ENCODE data around the gene TPPP2.

DNA sequence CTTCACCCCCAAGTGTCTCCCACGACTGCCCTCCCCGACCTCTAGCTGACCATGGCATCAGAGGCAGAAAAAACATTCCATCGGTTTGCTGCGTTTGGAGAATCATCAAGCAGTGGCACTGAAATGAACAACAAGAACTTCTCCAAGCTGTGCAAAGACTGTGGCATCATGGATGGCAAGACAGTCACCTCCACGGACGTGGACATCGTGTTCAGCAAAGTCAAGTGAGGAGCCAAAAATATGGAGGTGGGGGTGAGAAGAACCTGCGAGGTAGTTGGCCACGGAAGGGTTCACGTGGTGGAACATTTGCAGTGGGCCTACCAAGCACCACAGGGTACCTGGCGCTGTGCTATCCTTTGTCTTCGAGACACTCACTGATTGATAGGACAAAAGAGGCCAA, 514 bp downstream of the TPPP2 start:
- no peak for TF ChIP-seq POLR2A (IDR thresholded peaks at IDR 0.05; ENCODE audit: low read length)
- no peak for TF ChIP-seq GATA1 (IDR thresholded peaks at IDR 0.05; ENCODE audit: low read depth, low read length)

All from erythroblast (primary cell).